HepG2 (cell line): ENCODE data around the gene CD4. TPM values are rescaled to one million over a fixed set of nuclear protein-coding genes. Genes with fewer than 3 reads are reported as not detected.
A peak's percentile ranks its signal among the peaks of the same experiment; 100 is the strongest.

Source experiments
- ATF3 ChIP-seq: sonication (generic); formaldehyde crosslinking; IDR thresholded peaks from 2 replicates; pipeline ENCODE4 v1.4.0; 2020; ENCODE audit warnings: missing genetic modification reagents
- DNMT3B ChIP-seq: conservative IDR thresholded peaks from 2 replicates; pipeline ENCODE4 v1.6.1; 2016; ENCODE audit warnings: missing biosample characterization, control low read depth
- DR1 ChIP-seq: sonication (generic); formaldehyde crosslinking; IDR thresholded peaks from 2 replicates; pipeline ENCODE4 v1.8.0; 2021; ENCODE audit warnings: mild to moderate bottlenecking, missing genetic modification reagents, inconsistent platforms
- FOSL2 ChIP-seq: sonication (generic); formaldehyde crosslinking; IDR thresholded peaks from 2 replicates; pipeline ENCODE4 v1.4.0; 2020; ENCODE audit warnings: missing genetic modification reagents
- FOXA3 ChIP-seq: IDR thresholded peaks from 2 replicates; pipeline ENCODE4 v1.6.1; 2016; ENCODE audit warnings: missing genetic modification reagents, missing compliant biosample characterization
- GLI4 ChIP-seq: sonication (generic); formaldehyde crosslinking; IDR thresholded peaks from 2 replicates; pipeline ENCODE4 v1.5.1; 2020; ENCODE audit warnings: missing genetic modification reagents, mild to moderate bottlenecking, moderate library complexity, borderline replicate concordance
- HMG20A ChIP-seq: IDR thresholded peaks from 2 replicates; pipeline ENCODE4 v1.6.1; 2016; ENCODE audit warnings: borderline replicate concordance
- HNRNPH1 ChIP-seq: fragments of 200-400 bp; formaldehyde crosslinking; optimal IDR thresholded peaks from 2 replicates; pipeline ENCODE3; 2017; ENCODE audit warnings: mild to moderate bottlenecking, low read depth, low read length
- HOXA5 ChIP-seq: sonication (generic); formaldehyde crosslinking; IDR thresholded peaks from 2 replicates; pipeline ENCODE4 v1.4.0; 2020; ENCODE audit warnings: missing genetic modification reagents
- JUNB ChIP-seq: sonication (generic); formaldehyde crosslinking; IDR thresholded peaks from 2 replicates; pipeline ENCODE4 v1.8.0; 2022; ENCODE audit warnings: missing genetic modification reagents, mild to moderate bottlenecking, borderline replicate concordance
- MTA1 ChIP-seq: sonication (generic); formaldehyde crosslinking; IDR thresholded peaks from 2 replicates; pipeline ENCODE4 v1.4.0; 2020; ENCODE audit warnings: missing genetic modification reagents, mild to moderate bottlenecking, borderline replicate concordance
- PAWR ChIP-seq: sonication (generic); formaldehyde crosslinking; IDR thresholded peaks from 2 replicates; pipeline ENCODE4 v1.4.0; 2020; ENCODE audit warnings: missing genetic modification reagents, mild to moderate bottlenecking, borderline replicate concordance
- PLRG1 ChIP-seq: fragments of 450-650 bp; conservative IDR thresholded peaks from 2 replicates; pipeline ENCODE4 v1.6.1; 2016
- SAP130 ChIP-seq: IDR thresholded peaks from 2 replicates; pipeline ENCODE4 v1.6.1; 2016; ENCODE audit warnings: low read depth
- SRSF1 ChIP-seq: fragments of 200-400 bp; formaldehyde crosslinking; optimal IDR thresholded peaks from 2 replicates; pipeline ENCODE3; 2017; ENCODE audit warnings: mild to moderate bottlenecking, low read depth, low read length, moderate library complexity
- TCF7 ChIP-seq: sonication (generic); IDR thresholded peaks from 2 replicates; pipeline ENCODE4 v1.6.1; 2016; ENCODE audit warnings: antibody characterized with exemption, low read depth
- THYN1 ChIP-seq: sonication (generic); formaldehyde crosslinking; IDR thresholded peaks from 2 replicates; pipeline ENCODE4 v1.8.1; 2023; ENCODE audit warnings: low read depth, mild to moderate bottlenecking, moderate library complexity, missing genetic modification reagents, borderline replicate concordance
- U2AF2 ChIP-seq: fragments of 200-400 bp; formaldehyde crosslinking; IDR thresholded peaks from 2 replicates; pipeline ENCODE4 v1.6.1; 2017; ENCODE audit warnings: low read depth, mild to moderate bottlenecking, low read length
- ZFP90 ChIP-seq: sonication (generic); formaldehyde crosslinking; IDR thresholded peaks from 2 replicates; pipeline ENCODE4 v1.8.0; 2022; ENCODE audit warnings: missing genetic modification reagents, mild to moderate bottlenecking, inconsistent platforms, borderline replicate concordance
- ZMYM2 ChIP-seq: sonication (generic); formaldehyde crosslinking; IDR thresholded peaks from 2 replicates; pipeline ENCODE4 v1.8.0; 2022; ENCODE audit warnings: mild to moderate bottlenecking, missing genetic modification reagents
- ZMYM3 ChIP-seq: sonication (generic); formaldehyde crosslinking; IDR thresholded peaks from 2 replicates; pipeline ENCODE4 v1.5.1; 2020; ENCODE audit warnings: mild to moderate bottlenecking, missing genetic modification reagents
- ZNF543 ChIP-seq: sonication (generic); formaldehyde crosslinking; IDR thresholded peaks from 2 replicates; pipeline ENCODE4 v1.4.0; 2020; ENCODE audit warnings: mild to moderate bottlenecking, missing genetic modification reagents
- ZNF549 ChIP-seq: sonication (generic); formaldehyde crosslinking; IDR thresholded peaks from 2 replicates; pipeline ENCODE4 v1.5.0; 2020; ENCODE audit warnings: missing genetic modification reagents
- ZNF607 ChIP-seq: sonication (generic); formaldehyde crosslinking; IDR thresholded peaks from 2 replicates; pipeline ENCODE4 v1.5.1; 2020; ENCODE audit warnings: missing genetic modification reagents, mild to moderate bottlenecking, borderline replicate concordance
- ZNF83 ChIP-seq: sonication (generic); formaldehyde crosslinking; IDR thresholded peaks from 2 replicates; pipeline ENCODE4 v1.4.0; 2020; ENCODE audit warnings: missing genetic modification reagents, mild to moderate bottlenecking, borderline replicate concordance
- polyA plus RNA-seq, 8 experiments: library from polyadenylated mRNA; depleted of rRNA in 3 of 8; stranded (reverse) in 7 of 8; unstranded in 1 of 8; fragments of >200 nt; fragmentation: Illumina TruSeq in 4 of 8; extraction: Trizol in 4 of 8; gene quantifications; 2 replicates each; pipeline versions ENCODE4 v1.2.1 to v1.2.3, GENCODE V29; 2011 to 2016; ENCODE audit warnings: low read depth in 4 of 8, missing spikeins in 1 of 8, mixed read lengths in 1 of 8; ENCODE audit not compliant: insufficient read depth in 1 of 8
- total RNA-seq, 5 experiments: library from RNA; depleted of rRNA; stranded (reverse); fragments of >200 nt; fragmentation: Illumina TruSeq; extraction: Trizol; gene quantifications; 2 replicates each; pipeline ENCODE4 v1.2.3, GENCODE V29; 2016; ENCODE audit warnings: low read depth in 1 of 5
- TF ChIP-seq, protein P1 (sequence below): sonication (generic); formaldehyde crosslinking; IDR thresholded peaks from 2 replicates; pipeline ENCODE4 v1.8.0; 2022; ENCODE audit warnings: mild to moderate bottlenecking, missing genetic modification reagents; ENCODE audit not compliant: insufficient replicate concordance
- TF ChIP-seq, protein P2 (sequence below): IDR thresholded peaks from 2 replicates; pipeline ENCODE4 v1.6.1; 2016; ENCODE audit warnings: low read depth

Gene CD4
- total and polyA plus RNA-seq, 2 of the 13 experiments (the other 11 are each of a cell fraction or from before 2014, with no cell fraction given): 0.07 to 0.95 TPM

DNA sequence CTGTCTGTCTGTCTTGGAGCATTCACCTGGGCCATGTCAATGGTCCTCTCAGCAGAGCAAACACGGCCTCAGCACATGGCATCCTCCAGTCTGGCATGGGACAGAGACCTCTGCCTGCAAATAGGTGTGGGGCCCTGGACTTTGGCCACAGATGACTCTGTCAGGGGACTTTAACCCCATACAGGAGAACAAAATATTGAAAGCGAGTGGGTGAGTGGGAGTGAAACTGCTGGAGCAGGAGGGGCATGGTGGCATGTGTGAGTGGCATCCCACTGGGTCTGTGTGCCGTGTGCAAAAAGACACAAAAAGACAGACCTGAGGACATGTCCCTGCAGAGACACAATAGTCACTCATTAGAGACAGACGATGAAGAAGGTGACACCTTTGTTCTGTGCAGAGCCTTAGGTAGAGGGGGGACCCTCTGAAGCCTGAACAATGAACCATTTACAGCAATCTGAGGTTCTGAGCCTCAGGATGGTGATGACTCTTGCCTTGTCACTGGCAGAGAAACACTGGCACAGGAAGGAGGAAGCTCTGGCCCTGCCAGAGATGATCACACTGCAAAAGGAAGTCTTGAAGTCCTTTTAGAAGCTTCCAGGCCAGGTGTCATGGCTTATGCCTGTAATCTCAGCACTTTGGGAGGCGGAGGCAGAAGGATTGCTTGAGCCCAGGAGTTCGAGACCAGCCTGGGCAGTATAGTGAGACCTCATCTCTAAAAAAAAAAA is 9.5 kb upstream of the CD4 start (continued):
- TF ChIP-seq U2AF2 (no peak), THYN1 (no peak), ZMYM2 (CRISPR knock-in tag) (no peak), DNMT3B (CRISPR knock-in tag) (no peak), ZMYM3 (CRISPR knock-in tag) (peak; percentile 13; the same call in 1 of the 2 replicates), FOSL2 (CRISPR knock-in tag) (peak; percentile 29; the same call in 1 of the 2 replicates), HOXA5 (CRISPR knock-in tag) (no peak), ZNF607 (CRISPR knock-in tag) (0 out of 2 replicates have a peak, but pooled peaks have one; percentile 8), GLI4 (CRISPR knock-in tag) (no peak), SRSF1 (no peak), HNRNPH1 (no peak), ZNF549 (CRISPR knock-in tag) (no peak), MTA1 (peak; percentile 80), TCF7 (no peak), ZNF83 (CRISPR knock-in tag) (no peak), PLRG1 (no peak), ZFP90 (CRISPR knock-in tag) (no peak), ZNF543 (CRISPR knock-in tag) (peak; percentile 69; the same call in 1 of the 2 replicates), ATF3 (no peak), FOXA3 (peak; percentile 5; the same call in 1 of the 2 replicates), JUNB (CRISPR knock-in tag) (no peak), HMG20A (CRISPR knock-in tag) (no peak), SAP130 (CRISPR knock-in tag) (peak; percentile 53; the same call in 1 of the 2 replicates), PAWR (CRISPR knock-in tag) (no peak), DR1 (CRISPR knock-in tag) (no peak)
- TF ChIP-seq, protein P1, sequence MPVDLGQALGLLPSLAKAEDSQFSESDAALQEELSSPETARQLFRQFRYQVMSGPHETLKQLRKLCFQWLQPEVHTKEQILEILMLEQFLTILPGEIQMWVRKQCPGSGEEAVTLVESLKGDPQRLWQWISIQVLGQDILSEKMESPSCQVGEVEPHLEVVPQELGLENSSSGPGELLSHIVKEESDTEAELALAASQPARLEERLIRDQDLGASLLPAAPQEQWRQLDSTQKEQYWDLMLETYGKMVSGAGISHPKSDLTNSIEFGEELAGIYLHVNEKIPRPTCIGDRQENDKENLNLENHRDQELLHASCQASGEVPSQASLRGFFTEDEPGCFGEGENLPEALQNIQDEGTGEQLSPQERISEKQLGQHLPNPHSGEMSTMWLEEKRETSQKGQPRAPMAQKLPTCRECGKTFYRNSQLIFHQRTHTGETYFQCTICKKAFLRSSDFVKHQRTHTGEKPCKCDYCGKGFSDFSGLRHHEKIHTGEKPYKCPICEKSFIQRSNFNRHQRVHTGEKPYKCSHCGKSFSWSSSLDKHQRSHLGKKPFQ (CRISPR knock-in tag): no peak
- TF ChIP-seq, protein P2, sequence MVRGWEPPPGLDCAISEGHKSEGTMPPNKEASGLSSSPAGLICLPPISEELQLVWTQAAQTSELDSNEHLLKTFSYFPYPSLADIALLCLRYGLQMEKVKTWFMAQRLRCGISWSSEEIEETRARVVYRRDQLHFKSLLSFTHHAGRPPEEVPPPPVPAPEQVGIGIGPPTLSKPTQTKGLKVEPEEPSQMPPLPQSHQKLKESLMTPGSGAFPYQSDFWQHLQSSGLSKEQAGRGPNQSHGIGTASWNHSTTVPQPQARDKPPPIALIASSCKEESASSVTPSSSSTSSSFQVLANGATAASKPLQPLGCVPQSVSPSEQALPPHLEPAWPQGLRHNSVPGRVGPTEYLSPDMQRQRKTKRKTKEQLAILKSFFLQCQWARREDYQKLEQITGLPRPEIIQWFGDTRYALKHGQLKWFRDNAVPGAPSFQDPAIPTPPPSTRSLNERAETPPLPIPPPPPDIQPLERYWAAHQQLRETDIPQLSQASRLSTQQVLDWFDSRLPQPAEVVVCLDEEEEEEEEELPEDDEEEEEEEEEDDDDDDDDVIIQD (CRISPR knock-in tag): no peak
